Liver (tissue), 3 donors: Measurements from ENCODE around the gene ARMCX1.

Source experiments
- CTCF ChIP-seq: fragments of 150-350 bp; IDR thresholded peaks from 2 replicates; pipeline ENCODE4 v1.5.1; 2017; ENCODE audit warnings: improper control_type of control experiment, low read depth, low read length; ENCODE audit not compliant: missing input control
- FOXA1 ChIP-seq: IDR thresholded peaks from 2 replicates; pipeline ENCODE4 v1.6.1; 2016; ENCODE audit warnings: antibody characterized with exemption
- GABPA ChIP-seq, 2 donors: IDR thresholded peaks in 1 of 2; conservative IDR thresholded peaks in 1 of 2; 2 replicates each; pipeline ENCODE4 v1.6.1; 2016; ENCODE audit warnings: antibody characterized with exemption in 2 of 2, mild to moderate bottlenecking in 1 of 2, moderate library complexity in 1 of 2
- HNF4G ChIP-seq: IDR thresholded peaks from 2 replicates; pipeline ENCODE4 v1.6.1; 2016; ENCODE audit warnings: antibody characterized with exemption
- NR2F2 ChIP-seq: IDR thresholded peaks from 2 replicates; pipeline ENCODE4 v1.6.1; 2016; ENCODE audit warnings: antibody characterized with exemption
- RAD21 ChIP-seq, 2 donors: IDR thresholded peaks; 2 replicates each; pipeline ENCODE4 v1.6.1; 2016; ENCODE audit warnings: antibody characterized with exemption in 2 of 2, mild to moderate bottlenecking in 2 of 2
- SP1 ChIP-seq: IDR thresholded peaks from 2 replicates; pipeline ENCODE4 v1.6.1; 2018; ENCODE audit warnings: antibody characterized with exemption, mild to moderate bottlenecking
- TAF1 ChIP-seq: conservative IDR thresholded peaks from 2 replicates; pipeline ENCODE4 v1.6.1; 2016; ENCODE audit warnings: antibody characterized with exemption, mild to moderate bottlenecking
- YY1 ChIP-seq: IDR thresholded peaks from 2 replicates; pipeline ENCODE4 v1.6.1; 2016; ENCODE audit warnings: antibody characterized with exemption, mild to moderate bottlenecking
- TF ChIP-seq, protein P1 (sequence below): IDR thresholded peaks from 2 replicates; pipeline ENCODE4 v1.6.1; 2016; ENCODE audit warnings: antibody characterized with exemption
- TF ChIP-seq, protein P2 (sequence below): IDR thresholded peaks from 2 replicates; pipeline ENCODE4 v1.6.1; 2016; ENCODE audit warnings: antibody characterized with exemption
- TF ChIP-seq, protein P3 (sequence below): IDR thresholded peaks from 2 replicates; pipeline ENCODE4 v1.6.1; 2016; ENCODE audit warnings: antibody characterized with exemption, mild to moderate bottlenecking
- TF ChIP-seq, protein P4 (sequence below): IDR thresholded peaks from 2 replicates; pipeline ENCODE4 v1.6.1; 2016; ENCODE audit warnings: antibody characterized with exemption
- donor health status: healthy.
- donor health status: healthy.

DNA sequence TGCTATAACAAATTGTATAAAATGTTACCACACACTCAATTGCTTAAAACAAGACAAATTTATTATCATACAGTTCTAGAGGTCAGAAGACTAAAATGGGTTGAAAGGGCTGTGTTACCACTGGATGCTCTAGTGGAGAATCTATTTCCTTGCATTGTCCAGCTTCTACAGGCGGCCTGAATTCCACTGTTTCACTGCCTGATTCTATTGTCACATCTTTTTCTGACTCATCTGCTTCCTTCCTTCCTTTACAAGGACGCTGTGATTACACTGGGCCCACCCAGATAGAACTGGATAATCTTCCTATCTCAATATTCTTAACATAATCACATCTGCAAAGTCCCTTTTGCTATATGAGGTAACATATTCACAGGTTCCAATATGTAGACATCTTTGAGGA lies 19.4 kb upstream of the ARMCX1 start:
- TF ChIP-seq CTCF (no peak), TAF1 (no peak), YY1 (no peak), GABPA (IDR thresholded peaks at IDR 0.05 in 1 of 2, conservative IDR thresholded peaks at IDR 0.05 in 1 of 2) (no peak), HNF4G (no peak), RAD21 (IDR thresholded peaks at IDR 0.05) (no peak), FOXA1 (no peak), SP1 (no peak), NR2F2 (no peak)
- TF ChIP-seq, protein P1, sequence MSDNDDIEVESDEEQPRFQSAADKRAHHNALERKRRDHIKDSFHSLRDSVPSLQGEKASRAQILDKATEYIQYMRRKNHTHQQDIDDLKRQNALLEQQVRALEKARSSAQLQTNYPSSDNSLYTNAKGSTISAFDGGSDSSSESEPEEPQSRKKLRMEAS: no peak
- TF ChIP-seq, protein P2, sequence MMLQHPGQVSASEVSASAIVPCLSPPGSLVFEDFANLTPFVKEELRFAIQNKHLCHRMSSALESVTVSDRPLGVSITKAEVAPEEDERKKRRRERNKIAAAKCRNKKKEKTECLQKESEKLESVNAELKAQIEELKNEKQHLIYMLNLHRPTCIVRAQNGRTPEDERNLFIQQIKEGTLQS: no peak
- TF ChIP-seq, protein P3, sequence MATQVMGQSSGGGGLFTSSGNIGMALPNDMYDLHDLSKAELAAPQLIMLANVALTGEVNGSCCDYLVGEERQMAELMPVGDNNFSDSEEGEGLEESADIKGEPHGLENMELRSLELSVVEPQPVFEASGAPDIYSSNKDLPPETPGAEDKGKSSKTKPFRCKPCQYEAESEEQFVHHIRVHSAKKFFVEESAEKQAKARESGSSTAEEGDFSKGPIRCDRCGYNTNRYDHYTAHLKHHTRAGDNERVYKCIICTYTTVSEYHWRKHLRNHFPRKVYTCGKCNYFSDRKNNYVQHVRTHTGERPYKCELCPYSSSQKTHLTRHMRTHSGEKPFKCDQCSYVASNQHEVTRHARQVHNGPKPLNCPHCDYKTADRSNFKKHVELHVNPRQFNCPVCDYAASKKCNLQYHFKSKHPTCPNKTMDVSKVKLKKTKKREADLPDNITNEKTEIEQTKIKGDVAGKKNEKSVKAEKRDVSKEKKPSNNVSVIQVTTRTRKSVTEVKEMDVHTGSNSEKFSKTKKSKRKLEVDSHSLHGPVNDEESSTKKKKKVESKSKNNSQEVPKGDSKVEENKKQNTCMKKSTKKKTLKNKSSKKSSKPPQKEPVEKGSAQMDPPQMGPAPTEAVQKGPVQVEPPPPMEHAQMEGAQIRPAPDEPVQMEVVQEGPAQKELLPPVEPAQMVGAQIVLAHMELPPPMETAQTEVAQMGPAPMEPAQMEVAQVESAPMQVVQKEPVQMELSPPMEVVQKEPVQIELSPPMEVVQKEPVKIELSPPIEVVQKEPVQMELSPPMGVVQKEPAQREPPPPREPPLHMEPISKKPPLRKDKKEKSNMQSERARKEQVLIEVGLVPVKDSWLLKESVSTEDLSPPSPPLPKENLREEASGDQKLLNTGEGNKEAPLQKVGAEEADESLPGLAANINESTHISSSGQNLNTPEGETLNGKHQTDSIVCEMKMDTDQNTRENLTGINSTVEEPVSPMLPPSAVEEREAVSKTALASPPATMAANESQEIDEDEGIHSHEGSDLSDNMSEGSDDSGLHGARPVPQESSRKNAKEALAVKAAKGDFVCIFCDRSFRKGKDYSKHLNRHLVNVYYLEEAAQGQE: no peak
- TF ChIP-seq, protein P4, sequence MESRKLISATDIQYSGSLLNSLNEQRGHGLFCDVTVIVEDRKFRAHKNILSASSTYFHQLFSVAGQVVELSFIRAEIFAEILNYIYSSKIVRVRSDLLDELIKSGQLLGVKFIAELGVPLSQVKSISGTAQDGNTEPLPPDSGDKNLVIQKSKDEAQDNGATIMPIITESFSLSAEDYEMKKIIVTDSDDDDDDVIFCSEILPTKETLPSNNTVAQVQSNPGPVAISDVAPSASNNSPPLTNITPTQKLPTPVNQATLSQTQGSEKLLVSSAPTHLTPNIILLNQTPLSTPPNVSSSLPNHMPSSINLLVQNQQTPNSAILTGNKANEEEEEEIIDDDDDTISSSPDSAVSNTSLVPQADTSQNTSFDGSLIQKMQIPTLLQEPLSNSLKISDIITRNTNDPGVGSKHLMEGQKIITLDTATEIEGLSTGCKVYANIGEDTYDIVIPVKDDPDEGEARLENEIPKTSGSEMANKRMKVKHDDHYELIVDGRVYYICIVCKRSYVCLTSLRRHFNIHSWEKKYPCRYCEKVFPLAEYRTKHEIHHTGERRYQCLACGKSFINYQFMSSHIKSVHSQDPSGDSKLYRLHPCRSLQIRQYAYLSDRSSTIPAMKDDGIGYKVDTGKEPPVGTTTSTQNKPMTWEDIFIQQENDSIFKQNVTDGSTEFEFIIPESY: no peak
